Body of pancreas (tissue), 4 donors: ENCODE measurements around the gene FIBP.

Experiments used
- CTCF ChIP-seq, 7 experiments: fragments of 450-650 bp in 4 of 7; fragments of 200-600 bp in 3 of 7; sonication (generic) in 3 of 7; IDR thresholded peaks; one replicate each; pipeline ENCODE4 v1.5.1; 2016 to 2019; ENCODE audit warnings: antibody characterized with exemption in 7 of 7
- POLR2A ChIP-seq, 3 donors: fragments of 450-650 bp; IDR thresholded peaks; one replicate each; pipeline ENCODE4 v1.6.1; 2016; ENCODE audit warnings: antibody characterized with exemption in 3 of 3, mild to moderate bottlenecking in 2 of 3

- TF ChIP-seq CTCF (IDR thresholded peaks at IDR 0.05) = peak; percentile 80 to 96 (median 95)
- peak; percentile 79 to 92 (median 91) for TF ChIP-seq POLR2A (IDR thresholded peaks at IDR 0.05)
Observed at GRCh38 chr11:65888163-65888814, at the start of gene FIBP.
